GM21619 (cell line): ENCODE measurements around the gene KAZN.

ENCODE experiments used
- ATAC-seq: cut with Tn5 transposase; IDR thresholded peaks from one replicate; pipeline ENCODE4 v1.9.1; 2021; ENCODE audit not compliant: unreplicated experiment

Gene KAZN

GRCh38 chr1:14945132-14946010, 346.9 kb downstream of the KAZN start:
- no peak for ATAC-seq

DNA sequence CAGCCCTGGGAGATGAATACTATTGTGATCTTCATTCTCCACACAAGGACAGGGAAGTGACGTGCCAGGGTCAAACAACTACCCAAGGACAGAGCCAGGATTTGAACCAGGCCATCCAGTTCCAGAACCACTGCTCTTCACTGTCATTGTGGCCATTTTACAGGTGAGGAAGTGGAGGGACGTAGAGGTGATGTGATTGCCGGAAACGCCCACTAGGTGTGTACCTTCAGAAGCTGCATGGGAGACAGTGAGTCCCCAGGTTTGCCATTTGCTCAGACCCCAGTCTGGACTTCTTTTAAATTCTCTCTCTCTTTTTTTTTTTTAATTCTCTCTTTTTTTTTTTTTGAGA, 347.5 kb downstream of the KAZN start:
- no peak for ATAC-seq

GRCh38 chr1:14946684-14947238, 348.3 kb downstream of the KAZN start:
- ATAC-seq = no peak

- no peak for ATAC-seq
These were observed 348.9 kb downstream of the KAZN start for GRCh38 chr1:14947421-14947820.

DNA sequence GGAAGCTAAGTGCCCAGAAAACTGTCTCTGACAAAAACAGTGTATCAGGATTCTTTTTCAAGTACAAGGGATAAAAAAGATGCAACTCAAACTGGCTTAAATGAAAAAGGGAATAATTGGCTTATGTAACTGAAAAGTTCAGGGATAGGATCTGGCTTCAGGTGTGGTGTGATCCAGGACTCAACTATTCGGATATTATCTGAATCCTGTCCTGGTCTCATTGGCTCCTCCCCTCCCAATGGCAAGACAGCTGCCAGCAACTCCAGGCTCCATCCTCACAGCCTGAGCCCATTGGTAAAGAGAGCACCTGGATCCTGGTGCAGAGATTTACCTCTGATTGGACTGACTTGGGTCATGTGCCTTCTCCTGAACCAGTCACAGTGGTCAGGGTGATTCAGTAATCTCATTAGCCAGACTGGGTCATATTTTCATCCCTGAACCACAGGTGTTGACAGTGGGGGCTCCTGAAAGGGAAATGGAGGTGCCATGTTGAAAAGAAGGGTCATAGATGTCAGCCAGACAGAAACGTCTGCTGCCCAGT, 349.7 kb downstream of the KAZN start:
- ATAC-seq = no peak

DNA sequence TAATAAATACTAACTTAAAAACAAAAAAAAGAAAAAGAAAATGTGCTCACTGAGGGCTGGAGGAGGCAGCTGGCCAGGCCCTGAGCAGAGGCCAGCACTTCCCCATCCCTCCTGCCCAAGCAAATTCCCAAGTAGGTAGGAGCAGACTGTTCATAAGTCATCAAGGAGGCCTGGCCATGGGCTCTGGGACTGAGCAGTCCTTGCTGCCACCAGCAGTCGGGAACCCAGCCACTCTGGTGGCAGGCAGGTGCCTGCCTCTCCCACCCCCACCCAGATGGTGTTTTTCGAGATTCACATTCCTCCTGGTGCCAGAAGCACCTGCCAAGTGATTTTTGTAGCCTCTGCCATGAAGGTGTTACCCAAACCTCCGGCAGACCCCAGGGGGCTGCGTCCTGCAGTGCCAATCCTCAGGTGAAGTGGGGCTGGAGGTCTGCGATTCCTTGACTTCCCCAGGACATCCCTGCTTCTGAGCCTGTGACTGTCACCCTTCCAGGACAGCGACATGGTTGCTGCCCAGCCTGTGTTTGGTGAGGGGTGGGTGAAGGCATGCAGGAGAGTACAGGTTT, 350.9 kb downstream of the KAZN start:
- no peak for ATAC-seq

DNA sequence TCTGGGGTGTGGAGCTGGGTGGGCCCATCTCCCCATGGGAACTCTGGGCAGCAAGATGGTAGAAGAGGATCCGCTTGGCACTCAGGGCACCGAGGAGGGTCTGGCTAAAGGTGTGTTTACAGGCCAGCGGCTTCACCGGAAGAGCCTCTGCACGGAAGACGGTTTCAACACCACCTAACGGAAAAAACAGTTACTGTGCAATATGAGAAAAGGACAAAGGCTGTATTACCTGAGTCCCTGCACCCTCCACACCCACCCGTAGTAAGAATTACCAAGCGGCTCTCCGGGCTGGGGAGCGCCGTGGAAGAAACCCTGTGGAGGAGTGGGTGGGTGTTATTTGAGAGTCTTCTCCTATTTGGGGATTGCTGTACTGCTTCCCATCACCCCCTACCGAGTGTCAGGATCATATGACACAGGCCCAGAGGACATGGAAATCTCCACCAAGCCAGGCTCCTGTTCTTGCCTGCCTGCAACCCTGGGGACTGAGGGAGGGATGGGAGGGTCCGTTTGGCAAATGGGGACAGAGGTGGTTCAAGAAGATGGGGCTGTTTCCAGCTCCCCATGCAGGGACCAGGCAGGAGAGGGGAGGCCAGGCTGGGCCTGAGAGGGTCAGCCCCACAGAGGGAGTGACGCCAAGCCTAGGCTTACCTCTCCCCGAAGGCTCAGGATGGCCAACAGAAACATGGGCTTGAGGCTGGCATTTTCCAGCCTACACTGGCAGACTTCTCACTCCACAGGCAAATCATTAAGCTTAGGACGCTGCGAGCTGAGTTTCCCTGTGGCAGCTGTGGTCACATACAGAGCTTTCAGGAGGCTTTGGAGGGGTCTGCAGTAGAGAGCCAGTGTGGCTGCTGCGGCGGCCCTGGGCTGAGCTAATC, 351.6 kb downstream of the KAZN start:
- ATAC-seq = no peak

GRCh38 chr1:14951766-14952165, 353.3 kb downstream of the KAZN start:
- no peak for ATAC-seq

GRCh38 chr1:14952626-14953314, 354.3 kb downstream of the KAZN start:
- no peak for ATAC-seq

GRCh38 chr1:14954210-14954609, 355.7 kb downstream of the KAZN start:
- no peak for ATAC-seq

GRCh38 chr1:14954930-14955329, 356.4 kb downstream of the KAZN start:
- ATAC-seq = no peak

GRCh38 chr1:14955402-14955801, 356.9 kb downstream of the KAZN start:
- ATAC-seq = no peak

DNA sequence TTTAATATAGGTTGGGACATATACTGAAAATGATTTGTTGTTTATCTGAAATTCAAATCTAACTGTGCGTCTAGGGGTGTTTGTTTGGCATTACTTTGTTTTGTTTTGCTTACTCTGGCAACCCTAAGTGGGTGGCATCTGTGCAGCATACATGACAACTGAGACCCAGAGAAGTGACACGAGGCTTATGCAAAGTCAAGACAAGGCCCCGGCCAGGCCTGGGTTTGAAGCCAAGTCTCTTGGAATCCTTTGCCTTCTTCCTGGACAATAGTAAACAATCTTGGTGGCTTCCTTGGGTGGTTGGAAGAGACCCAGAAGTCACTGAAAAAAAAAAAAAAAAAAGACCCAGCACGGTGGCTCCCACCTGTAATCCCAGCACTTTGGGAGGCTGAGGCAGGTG, 357.5 kb downstream of the KAZN start:
- ATAC-seq = no peak

DNA sequence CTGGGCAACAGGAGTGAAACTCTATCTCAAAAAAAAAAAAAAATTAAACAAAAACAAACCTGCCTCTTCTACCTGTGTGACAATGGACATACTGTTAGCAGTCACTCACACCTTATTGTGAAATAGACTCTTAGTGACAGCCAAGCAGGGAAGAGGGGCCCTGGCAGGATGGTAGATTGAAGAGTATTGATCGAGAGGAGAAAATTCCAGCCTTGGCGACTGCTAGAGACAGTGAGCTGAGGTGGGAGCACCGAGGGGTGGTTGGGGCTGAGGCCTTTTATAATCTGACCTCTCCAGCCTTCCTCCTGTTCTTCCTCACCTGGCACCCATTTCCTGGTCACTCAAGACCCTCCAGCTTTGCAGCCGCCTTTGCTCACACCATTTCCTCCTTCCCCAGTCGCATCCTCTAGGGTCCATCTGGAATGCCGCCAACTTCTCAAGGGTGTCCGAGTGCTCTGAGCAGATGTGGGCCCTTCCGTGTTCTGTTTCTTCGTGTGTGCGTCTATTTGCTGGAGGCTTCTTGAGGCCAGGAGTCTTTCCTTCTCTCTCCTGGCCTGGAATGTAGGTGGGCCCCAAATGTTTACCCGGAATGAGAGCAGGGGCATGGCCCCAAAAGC, 358.2 kb downstream of the KAZN start:
- ATAC-seq = no peak

DNA sequence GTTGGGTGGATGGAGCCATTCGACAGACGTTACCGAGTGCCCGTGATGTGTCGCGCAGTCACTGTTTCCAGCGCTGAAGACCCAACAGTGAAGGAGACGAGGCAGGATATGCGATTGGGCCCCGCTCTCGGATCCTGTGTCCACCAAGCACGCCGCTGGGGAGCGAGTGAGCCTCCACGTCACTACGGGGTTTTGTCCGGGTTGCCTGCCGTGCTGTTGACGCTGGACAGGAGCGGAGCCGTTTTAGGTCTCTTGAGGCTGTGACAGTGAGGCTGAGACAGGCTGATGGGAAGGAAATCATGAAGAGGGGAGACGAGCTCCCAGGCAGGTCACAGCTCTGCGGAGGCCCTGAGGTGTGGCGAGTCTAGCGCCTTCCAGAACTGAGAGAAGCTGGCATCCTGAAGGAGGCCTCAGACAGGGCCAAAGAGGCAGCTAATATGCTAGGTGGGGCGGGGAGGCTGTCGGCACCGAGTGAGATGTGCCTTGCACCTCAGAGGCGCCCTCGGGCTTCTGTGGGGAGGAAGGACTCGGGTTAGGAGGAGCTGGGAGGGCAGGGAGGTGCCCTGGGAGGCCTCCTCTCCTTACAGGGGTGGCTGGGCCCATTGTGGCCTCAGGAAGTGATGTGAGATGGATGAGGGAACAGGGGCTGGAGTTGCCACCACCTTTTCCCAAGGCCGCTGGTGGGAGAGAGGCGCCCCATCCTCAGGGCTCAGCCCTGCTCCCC, 359.1 kb downstream of the KAZN start:
- no peak for ATAC-seq

- no peak for ATAC-seq
These were observed 360.0 kb downstream of the KAZN start for GRCh38 chr1:14958249-14959058.

DNA sequence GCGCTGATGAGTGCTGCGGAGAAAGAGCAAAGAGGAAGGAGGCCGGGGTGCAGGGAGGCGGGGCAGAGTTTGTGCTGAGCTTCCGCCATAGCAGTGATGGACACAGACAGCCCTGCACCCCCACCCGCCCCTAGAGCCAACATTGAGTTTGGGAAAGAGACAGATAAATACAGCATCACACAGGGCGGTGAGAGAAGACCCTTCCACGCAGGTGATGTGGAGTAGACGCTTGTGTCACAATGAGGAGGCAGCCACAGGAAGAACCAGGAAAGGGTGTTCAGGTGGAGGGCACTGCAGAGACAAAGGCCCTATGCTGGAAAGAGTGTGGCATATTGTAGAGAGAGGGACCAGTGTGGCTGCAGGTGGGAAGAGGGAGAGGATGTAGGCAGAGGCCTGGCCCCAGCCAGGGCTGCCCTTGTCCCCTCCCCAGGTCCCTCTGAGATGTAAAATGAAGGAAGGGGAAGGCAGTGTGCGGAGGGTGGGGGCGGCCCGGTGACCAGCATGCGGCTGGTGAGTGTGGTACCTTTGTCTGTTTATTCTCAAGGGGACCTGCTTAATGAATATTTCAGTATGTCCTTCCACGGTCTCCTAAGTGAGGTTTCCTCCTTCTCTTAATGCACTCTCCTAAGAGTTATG, 360.7 kb downstream of the KAZN start:
- no peak for ATAC-seq

DNA sequence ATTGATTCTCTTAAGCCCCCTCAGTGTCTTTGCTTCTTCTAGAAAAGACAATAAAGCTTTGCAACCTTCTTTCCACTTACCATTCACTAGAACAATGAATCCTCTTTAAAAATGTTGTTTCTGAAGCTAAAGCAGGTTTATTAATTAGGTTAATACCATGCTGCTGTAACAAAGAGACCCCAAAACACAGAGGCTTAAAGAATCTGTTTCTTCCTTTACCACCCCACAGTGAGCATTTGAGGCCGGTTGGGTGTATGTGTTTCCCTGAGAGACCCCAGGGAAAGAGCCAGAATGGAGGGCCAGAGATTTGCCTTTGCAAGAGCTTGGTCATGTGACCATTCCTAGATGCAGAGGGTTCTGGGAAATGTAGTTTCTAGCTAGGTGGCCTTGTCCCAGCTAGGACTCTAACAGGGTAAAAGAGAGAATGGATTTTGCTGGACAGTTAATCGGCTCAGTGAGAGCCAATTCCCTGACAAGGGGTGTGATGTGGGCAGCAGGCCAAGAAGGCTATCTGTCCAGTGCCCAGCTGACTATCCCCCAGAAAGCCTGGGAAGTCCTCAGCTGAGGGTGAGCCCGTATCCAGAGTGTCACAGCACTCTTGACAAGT, 363.3 kb downstream of the KAZN start:
- no peak for ATAC-seq
